Measurements from ENCODE around the gene ZNF821.

DNA sequence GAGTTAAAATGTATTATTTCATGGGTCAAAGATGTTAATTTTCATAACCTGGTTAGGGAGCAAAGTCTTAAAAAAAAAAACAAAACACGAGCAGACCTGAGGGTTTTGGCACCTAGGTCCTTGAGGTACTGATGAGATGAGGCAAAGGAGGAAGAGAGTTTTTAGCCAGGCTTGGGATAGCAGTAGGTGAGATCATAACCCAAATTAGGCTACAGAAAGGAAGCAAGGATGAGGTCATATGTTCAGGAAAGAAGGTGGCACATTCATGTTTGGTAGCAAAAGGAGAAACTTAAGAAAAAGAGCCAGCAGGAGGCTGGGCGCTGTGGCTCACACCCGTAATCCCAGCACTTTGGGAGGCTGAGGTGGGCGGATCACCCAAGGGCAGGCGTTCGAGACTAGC, 35.4 kb downstream of the ZNF821 start:
- TF ChIP-seq GATA2 (IDR thresholded peaks at IDR 0.05; ENCODE audit: low read depth, low read length) (no peak), GATA3 (IDR thresholded peaks at IDR 0.05; ENCODE audit: low read depth, low read length) (no peak)

All from SH-SY5Y (cell line).